Keratinocyte (primary cell): Measurements from ENCODE around the gene LEMD1. TPM values are rescaled to one million over a fixed set of nuclear protein-coding genes. Genes with fewer than 3 reads are reported as not detected.

Source experiments
- DNase-seq: peaks from one replicate; pipeline ENCODE4 v3.0.0-alpha.2; 2011; ENCODE audit warnings: low read depth, missing footprints, low spot score
- FAIRE-seq: peaks from 2 replicates; lab custom pipeline; 2011; peaks lifted over from hg19 to GRCh38; lab: Jason Lieb, UNC
- H2AFZ ChIP-seq: 2 replicates; pipeline ENCODE4 v1.6.0; 2012; ENCODE audit warnings: low read length, control low read depth, inconsistent platforms; ENCODE audit not compliant: control insufficient read depth
- H3K27ac ChIP-seq: 2 replicates; pipeline ENCODE4 v1.5.1; 2011; ENCODE audit warnings: low read length; ENCODE audit not compliant: control insufficient read depth, insufficient read depth
- H3K27me3 ChIP-seq: 3 replicates; pipeline ENCODE4 v1.6.0; 2011; ENCODE audit warnings: low read length; ENCODE audit not compliant: control insufficient read depth, insufficient read depth; ENCODE audit errors: extremely low read depth
- H3K36me3 ChIP-seq, 2 experiments: 2 replicates in 1 of 2; 3 replicates in 1 of 2; pipeline ENCODE4 v1.5.1; 2011; ENCODE audit warnings: low read length in 2 of 2, mild to moderate bottlenecking in 1 of 2; ENCODE audit not compliant: control insufficient read depth in 2 of 2, insufficient read depth in 2 of 2; ENCODE audit errors: extremely low read depth in 1 of 2
- H3K4me1 ChIP-seq: 3 replicates; pipeline ENCODE4 v1.5.1; 2011; ENCODE audit warnings: low read length; ENCODE audit not compliant: control insufficient read depth, insufficient read depth; ENCODE audit errors: extremely low read depth
- H3K4me2 ChIP-seq: 3 replicates; pipeline ENCODE4 v1.6.0; 2011; ENCODE audit warnings: low read depth, low read length; ENCODE audit not compliant: control insufficient read depth, insufficient read depth; ENCODE audit errors: extremely low read depth
- H3K4me3 ChIP-seq, 3 experiments: fragments of 200-600 bp in 1 of 3; sonication (generic) in 1 of 3; 2 replicates in 2 of 3; 3 replicates in 1 of 3; pipeline ENCODE4 v1.5.1; 2011 to 2016; ENCODE audit warnings: low read length in 3 of 3, mild to moderate bottlenecking in 3 of 3, control low read depth in 2 of 3, inconsistent platforms in 1 of 3, low read depth in 1 of 3, mixed read lengths in 1 of 3, mixed run types in 1 of 3, moderate library complexity in 1 of 3; ENCODE audit not compliant: control insufficient read depth in 2 of 3, insufficient read depth in 2 of 3; ENCODE audit errors: extremely low read depth in 1 of 3
- H3K79me2 ChIP-seq: 2 replicates; pipeline ENCODE4 v1.6.0; 2012; ENCODE audit warnings: low read length; ENCODE audit not compliant: control insufficient read depth, insufficient read depth
- H3K9ac ChIP-seq: 3 replicates; pipeline ENCODE4 v1.6.0; 2011; ENCODE audit warnings: low read length; ENCODE audit not compliant: control insufficient read depth, insufficient read depth; ENCODE audit errors: extremely low read depth
- H3K9me1 ChIP-seq: 3 replicates; pipeline ENCODE4 v1.6.0; 2011; ENCODE audit warnings: low read length; ENCODE audit not compliant: control insufficient read depth, insufficient read depth; ENCODE audit errors: extremely low read depth
- H3K9me3 ChIP-seq: 2 replicates; pipeline ENCODE4 v1.5.1; 2012; ENCODE audit warnings: low read depth, low read length; ENCODE audit not compliant: control insufficient read depth
- H4K20me1 ChIP-seq: 3 replicates; pipeline ENCODE4 v1.6.0; 2011; ENCODE audit warnings: low read length; ENCODE audit not compliant: control insufficient read depth, insufficient read depth; ENCODE audit errors: extremely low read depth
- CTCF ChIP-seq, 3 experiments: IDR thresholded peaks in 1 of 3; conservative IDR thresholded peaks in 1 of 3; optimal IDR thresholded peaks in 1 of 3; 2 replicates in 2 of 3; 3 replicates in 1 of 3; pipeline versions ENCODE3 to v1.5.1; 2011; ENCODE audit warnings: low read length in 3 of 3, mild to moderate bottlenecking in 3 of 3, moderate library complexity in 2 of 3, control low read depth in 1 of 3, inconsistent platforms in 1 of 3; ENCODE audit not compliant: insufficient read depth in 2 of 3; ENCODE audit errors: extremely low read depth in 1 of 3
- EZH2 ChIP-seq: IDR thresholded peaks from one replicate; pipeline ENCODE4 v1.6.1; 2012; ENCODE audit warnings: inconsistent platforms, mild to moderate bottlenecking, low read length, moderate library complexity
- dilution Hi-C: fragments of 300-500 bp; cut with MboI; formaldehyde crosslinking; loops from one replicate; pipeline ENCODE4 v1.7.0; 2020; ENCODE audit warnings: low sequenced_read_pairs; ENCODE audit not compliant: extremely low pct_ligation_motif_present
- polyA plus RNA-seq, 5 experiments: library from polyadenylated mRNA; depleted of rRNA in 3 of 5; stranded (reverse) in 3 of 5; stranded (forward) in 1 of 5; unstranded in 1 of 5; fragments of >200 nt; gene quantifications; 1 replicate in 1 of 5; 2 replicates in 3 of 5; 3 replicates in 1 of 5; pipeline versions ENCODE4 v1.2.1 to v1.2.3, GENCODE V29; 2011 to 2012; ENCODE audit warnings: missing spikeins in 2 of 5, low read depth in 1 of 5, low replicate concordance in 1 of 5

The LEMD1 gene
- polyA plus RNA-seq, 1 donor (not counting 4 experiments of a cell fraction or from before 2014, with no cell fraction given): 1.9 TPM

- no peak for FAIRE-seq
- no peak overlapping the region for H2AFZ ChIP-seq
- H3K9ac ChIP-seq: no peak overlapping the region
- H3K27me3 ChIP-seq: peaks cover 7% of the 10 kb centered on the region
- DNase-seq: no peak
- H3K27ac ChIP-seq: no peak overlapping the region
- dilution Hi-C loops: no loop called here
- no peak overlapping the region for H3K4me3 ChIP-seq
- H3K79me2 ChIP-seq: no peaks in the 10 kb centered on the region
- TF ChIP-seq EZH2 (no peak), CTCF (optimal IDR thresholded peaks at IDR 0.05 in 1 of 3, IDR thresholded peaks at IDR 0.05 in 1 of 3, conservative IDR thresholded peaks at IDR 0.05 in 1 of 3; ENCODE audit: extremely low read depth in 1 of 3, insufficient read depth in 2 of 3, low read length in 3 of 3) (no peak)
- H3K4me1 ChIP-seq: no peaks in the 10 kb centered on the region
- no peak overlapping the region for H3K4me2 ChIP-seq
- no peaks in the 10 kb centered on the region for H4K20me1 ChIP-seq
- H3K9me3 ChIP-seq: no peaks in the 10 kb centered on the region
- H3K9me1 ChIP-seq: no peaks in the 10 kb centered on the region
- H3K36me3 ChIP-seq: no peaks in the 10 kb centered on the region
Observed at GRCh38 chr1:205466595-205467220, 44.9 kb upstream of the LEMD1 start.

- peaks cover 10% of the 10 kb centered on the region for H3K27me3 ChIP-seq
- no peak overlapping the region for H2AFZ ChIP-seq
- H3K4me3 ChIP-seq: no peak overlapping the region
- no peaks in the 10 kb centered on the region for H3K36me3 ChIP-seq
- H3K27ac ChIP-seq: no peak overlapping the region
- DNase-seq (no peak), FAIRE-seq (no peak)
- dilution Hi-C loops: no loop called here
- H3K9me1 ChIP-seq: no peaks in the 10 kb centered on the region
- TF ChIP-seq EZH2 (no peak), CTCF (optimal IDR thresholded peaks at IDR 0.05 in 1 of 3, IDR thresholded peaks at IDR 0.05 in 1 of 3, conservative IDR thresholded peaks at IDR 0.05 in 1 of 3; ENCODE audit: extremely low read depth in 1 of 3, insufficient read depth in 2 of 3, low read length in 3 of 3) (no peak)
- H3K4me1 ChIP-seq: no peaks in the 10 kb centered on the region
- H3K4me2 ChIP-seq: no peak overlapping the region
- H3K9ac ChIP-seq: no peak overlapping the region
- H4K20me1 ChIP-seq: no peaks in the 10 kb centered on the region
- no peaks in the 10 kb centered on the region for H3K9me3 ChIP-seq
- H3K79me2 ChIP-seq: no peaks in the 10 kb centered on the region
Observed at GRCh38 chr1:205465392-205465791, 43.5 kb upstream of the LEMD1 start.
